ENCODE results near the gene PHYHIPL. TPM values are rescaled to one million over a fixed set of nuclear protein-coding genes. Genes with fewer than 3 reads are reported as not detected.

Gene PHYHIPL
- total and polyA plus RNA-seq, 2 of the 4 experiments (the other 2 are of a cell fraction): not detected

- Histone ChIP-seq H2BK20ac (ENCODE audit: low read depth, low read length) (no peak overlapping the region), H3K4me1 (ENCODE audit: control insufficient read depth, insufficient read depth, low read length) (no peaks in the 10 kb centered on the region), H3K9me1 (ENCODE audit: insufficient read depth, low read length) (no peaks in the 10 kb centered on the region), H3K36me3 (ENCODE audit: control insufficient read depth, insufficient read depth, low read length) (no peaks in the 10 kb centered on the region), H3K14ac (replicated peaks; ENCODE audit: low read depth, low read length) (no peak overlapping the region), H4K8ac (ENCODE audit: low read depth in 2 of 2, low read length in 2 of 2) (no peak overlapping the region), H4K20me1 (ENCODE audit: insufficient read depth, low read length) (no peaks in the 10 kb centered on the region), H3K27ac (ENCODE audit: insufficient read depth, low read length) (no peak overlapping the region), H4K5ac (ENCODE audit: low read depth, low read length) (no peak overlapping the region), H2BK120ac (ENCODE audit: low read depth, low read length) (no peak overlapping the region), H3K79me1 (ENCODE audit: low read depth in 1 of 2, low read length in 2 of 2) (no peaks in the 10 kb centered on the region), H2BK15ac (ENCODE audit: low read depth, low read length) (no peak overlapping the region), H2AFZ (replicated peaks; ENCODE audit: low read length, poor library complexity) (no peak overlapping the region), H3K4me3 (ENCODE audit: insufficient read depth, low read depth, low read length) (no peak overlapping the region), H3K4me2 (ENCODE audit: low read depth, low read length) (no peak overlapping the region), H3K56ac (ENCODE audit: extremely low read depth, insufficient read depth, low read length) (no peak overlapping the region), H2BK5ac (ENCODE audit: low read depth, low read length, poor library complexity, severe bottlenecking) (no peak overlapping the region), H3K18ac (ENCODE audit: low read depth, low read length) (no peak overlapping the region), H4K91ac (ENCODE audit: insufficient read depth, low read depth, low read length) (no peak overlapping the region), H3K4ac (ENCODE audit: low read depth, low read length) (no peak overlapping the region), H2AK5ac (ENCODE audit: low read depth, low read length) (no peak overlapping the region), H3K9me3 (ENCODE audit: control insufficient read depth, insufficient read depth, low read length) (no peaks in the 10 kb centered on the region), H2AK9ac (replicated peaks; ENCODE audit: low read depth, low read length, poor library complexity) (no peak overlapping the region), H3K23ac (ENCODE audit: low read depth, low read length) (no peak overlapping the region), H3K9ac (ENCODE audit: low read depth, low read length) (no peak overlapping the region), H3K27me3 (ENCODE audit: control insufficient read depth, insufficient read depth, low read length) (no peaks in the 10 kb centered on the region)
- BruUV-seq (replicated peaks): no TSS peak
- no peak for ATAC-seq (ENCODE audit: low read depth)
- dilution Hi-C loops (cut with HindIII; ENCODE audit: low sequenced_read_pairs, unreplicated experiment) (no loop called here), intact Hi-C loops (cut with micrococcal nuclease) (no loop called here), in situ Hi-C loops (cut with MboI; ENCODE audit: low sequenced_read_pairs) (no loop called here)
- no CpG with 5 or more reads among the region's 5 CpGs for WGBS, 2 experiments (ENCODE audit: extremely low coverage in 2 of 2, insufficient read length in 1 of 2)
- POLR2A ChIA-PET (ENCODE audit: unreplicated experiment): no interaction called here
- TF ChIP-seq MAFK (IDR thresholded peaks at IDR 0.05; ENCODE audit: low read depth, low read length): no peak
- no peak for TF ChIP-seq SMC3 (IDR thresholded peaks at IDR 0.05; ENCODE audit: low read depth, low read length)
- no peak for TF ChIP-seq BHLHE40 (IDR thresholded peaks at IDR 0.05; ENCODE audit: low read depth, low read length)
- TF ChIP-seq RFX5 (IDR thresholded peaks at IDR 0.05; ENCODE audit: low read depth, low read length): no peak
- no peak for TF ChIP-seq POLR2A (IDR thresholded peaks at IDR 0.05; ENCODE audit: low read depth, low read length)
- TF ChIP-seq MAZ (IDR thresholded peaks at IDR 0.05; ENCODE audit: borderline replicate concordance, low read depth, low read length): no peak
- no peak for DNase-seq
- CTCF ChIA-PET: no interaction called here
These were observed 88.7 kb downstream of the PHYHIPL start for GRCh38 chr10:59265141-59265540.
